GM18867 (cell line): ENCODE results near the gene TULP4.
"Not testable (repeated sequence)": the region's sequence is repeated elsewhere in the genome, so short reads cannot be mapped to it uniquely, and the experiment has no call there.

Source experiments
- ATAC-seq: cut with Tn5 transposase; IDR thresholded peaks from one replicate; pipeline ENCODE4 v1.9.1; 2021; ENCODE audit warnings: mild to moderate bottlenecking, moderate library complexity; ENCODE audit not compliant: unreplicated experiment

Gene TULP4

DNA sequence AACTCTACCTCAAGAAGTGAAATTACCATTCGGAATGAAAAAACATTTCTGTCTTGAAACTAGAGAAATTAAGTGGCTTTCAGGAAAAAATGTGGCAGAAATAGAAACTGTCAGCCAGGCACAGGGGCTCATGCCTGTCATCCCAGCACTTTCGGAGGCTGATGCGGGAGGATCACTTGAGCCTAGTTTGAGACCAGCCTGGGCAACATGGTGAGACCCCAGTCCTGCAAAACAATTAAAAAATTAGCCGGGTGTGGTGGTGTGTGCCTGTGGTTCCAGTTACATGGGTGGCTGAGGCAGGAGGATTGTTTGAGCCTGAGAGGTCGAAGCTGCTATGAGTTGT lies 240.5 kb downstream of the TULP4 start:
- ATAC-seq, result peak; percentile 30

GRCh38 chr6:158554611-158555361 lies 242.5 kb downstream of the TULP4 start:
- ATAC-seq, result no peak

GRCh38 chr6:158556113-158556512 lies 243.8 kb downstream of the TULP4 start:
- ATAC-seq, result no peak

DNA sequence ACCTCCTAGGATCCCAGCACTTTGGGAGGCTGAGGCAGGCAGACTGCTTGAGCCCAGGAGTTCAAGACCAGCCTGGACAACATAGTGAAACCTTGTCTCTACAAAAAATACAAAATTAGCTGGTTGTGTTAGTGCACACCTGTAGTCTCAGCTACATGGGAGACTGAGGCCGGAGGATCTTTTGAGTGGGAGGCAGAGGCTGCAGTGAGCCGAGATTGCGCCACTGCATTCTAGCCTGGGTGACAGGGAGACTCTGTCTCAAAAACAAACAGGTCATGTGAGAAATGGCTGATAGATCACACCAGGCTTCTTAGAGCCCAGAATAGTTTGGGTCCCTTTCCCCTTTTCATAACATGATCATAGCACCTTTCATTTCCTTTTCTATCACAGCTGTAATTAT lies 244.8 kb downstream of the TULP4 start:
- not testable (repeated sequence) for ATAC-seq

DNA sequence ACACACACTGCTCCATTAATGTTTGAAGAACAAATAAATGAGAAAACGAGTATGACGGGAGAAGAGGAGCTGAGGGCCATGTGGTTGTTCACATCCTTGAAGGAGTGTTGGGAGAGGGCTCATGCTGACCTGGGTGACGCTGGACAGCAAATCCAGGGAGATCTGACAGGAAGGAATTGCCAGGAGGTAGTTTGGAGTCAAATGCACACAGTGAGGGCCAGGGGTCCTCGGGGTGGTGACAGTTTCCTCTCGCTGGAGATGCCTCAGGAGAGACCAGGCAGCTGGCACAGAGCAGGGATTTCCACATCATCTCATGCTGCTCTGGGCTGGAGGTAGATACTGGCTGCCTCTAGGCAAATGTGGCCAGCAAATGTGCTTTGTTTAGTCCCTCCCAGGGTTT lies 245.7 kb downstream of the TULP4 start:
- ATAC-seq, result no peak

- no peak for ATAC-seq
Observed at GRCh38 chr6:158558415-158559306, 246.4 kb downstream of the TULP4 start.

DNA sequence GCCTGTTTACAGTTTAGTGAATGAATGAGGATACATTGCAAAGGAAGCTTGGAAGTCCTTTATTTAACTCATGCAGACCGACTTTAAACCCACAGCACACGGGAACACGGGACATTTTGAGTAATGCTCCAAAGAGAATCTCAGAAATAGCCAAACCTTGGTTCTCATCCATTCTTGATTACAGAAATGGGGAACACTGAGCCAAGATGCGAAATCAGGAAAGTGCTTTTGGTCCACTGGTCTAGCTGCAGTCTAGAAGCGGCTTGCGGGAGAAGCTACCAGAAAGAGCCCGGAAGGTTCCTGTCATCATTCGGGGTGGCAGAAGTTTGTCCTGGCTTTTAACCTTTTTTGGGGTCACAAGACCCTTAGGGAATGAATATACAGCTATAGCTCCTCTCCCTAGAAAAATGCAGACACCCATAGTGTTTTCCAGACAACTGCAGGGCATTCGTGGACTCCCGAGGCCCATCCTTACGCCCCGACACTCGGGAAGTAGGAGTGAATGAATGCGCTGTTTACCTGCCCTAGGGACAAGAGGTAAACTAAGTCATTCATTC lies 247.2 kb downstream of the TULP4 start:
- no peak for ATAC-seq

GRCh38 chr6:158559895-158560835 lies 247.9 kb downstream of the TULP4 start, which contains the start of gene TMEM181:
Gene TMEM181 (plus strand): TSS chr6:158560091. CDS start chr6:158560225, 134 bp downstream.
- peak; percentile 89 for ATAC-seq

- ATAC-seq, result no peak
Observed at GRCh38 chr6:158560836-158561320, 248.6 kb downstream of the TULP4 start.
